ENCODE measurements around the gene HEPN1. TPM values are rescaled to one million over a fixed set of nuclear protein-coding genes. Genes with fewer than 3 reads are reported as not detected.

HEPN1 gene
- not detected in 2 replicates for total RNA-seq

DNA sequence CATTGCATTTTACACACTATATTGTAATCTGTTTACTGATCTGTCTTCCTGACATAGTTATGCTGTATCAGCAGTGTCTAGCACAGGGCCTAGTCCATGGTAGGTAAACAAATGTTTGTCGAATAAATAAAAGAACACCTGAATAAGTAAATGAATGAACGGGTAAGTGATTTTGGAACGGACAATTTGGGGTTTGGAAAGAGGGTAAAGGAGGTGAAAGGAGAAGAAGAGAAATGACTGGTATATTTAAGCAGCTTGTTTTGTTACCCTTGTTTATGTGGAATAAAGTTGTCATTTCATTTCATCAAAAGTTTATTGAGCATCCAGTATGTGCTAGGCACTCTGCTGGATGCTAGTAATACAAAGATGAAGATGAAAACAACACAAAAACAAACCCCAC is at the start of gene HEPN1:
Gene HEPN1 (plus strand): TSS at position 301 of the 400 bp plus-strand sequence.
- intact Hi-C loops (cut with micrococcal nuclease), result no loop called here

DNA sequence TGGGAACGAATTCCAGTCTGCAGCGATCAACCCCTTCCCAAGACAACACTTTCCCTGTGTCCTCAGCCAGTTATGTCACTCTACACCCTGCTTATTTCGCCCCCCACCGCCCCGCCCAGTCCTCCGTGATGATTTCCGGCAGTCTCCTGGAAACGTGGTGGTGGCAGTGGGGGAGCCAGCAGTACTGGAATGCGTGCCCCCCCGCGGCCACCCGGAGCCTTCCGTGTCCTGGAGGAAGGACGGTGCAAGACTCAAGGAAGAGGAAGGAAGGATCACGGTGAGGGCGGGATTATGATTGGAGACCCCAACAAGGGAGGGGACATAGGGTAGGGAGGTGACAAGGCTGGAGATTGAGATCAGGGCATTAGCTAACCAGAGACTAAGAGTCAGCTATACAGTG is 49.7 kb upstream of the HEPN1 start:
- intact Hi-C loops (cut with micrococcal nuclease), result loop anchor here (5.0 kb wide), 1 partner anchor 298 kb away; no protein-coding TSS in a partner anchor

DNA sequence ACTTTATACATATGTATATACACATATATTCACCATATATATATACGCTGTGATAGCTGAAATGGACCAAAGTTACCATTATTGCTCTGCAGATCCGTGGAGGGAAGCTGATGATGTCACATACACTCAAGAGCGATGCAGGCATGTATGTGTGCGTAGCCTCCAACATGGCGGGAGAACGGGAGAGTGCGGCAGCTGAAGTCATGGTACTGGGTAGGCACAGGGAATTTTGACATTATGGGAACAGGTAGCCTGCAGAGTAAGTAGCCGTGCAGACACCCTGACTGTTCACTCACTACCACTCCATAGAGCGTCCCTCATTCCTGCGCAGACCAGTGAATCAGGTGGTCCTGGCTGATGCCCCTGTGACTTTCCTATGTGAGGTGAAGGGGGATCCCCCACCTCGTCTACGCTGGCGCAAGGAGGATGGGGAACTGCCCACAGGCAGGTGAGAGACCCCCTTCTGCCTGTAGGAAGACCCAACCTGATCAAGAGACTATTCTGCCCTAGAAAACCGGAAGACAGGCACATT is 49.1 kb upstream of the HEPN1 start:
- intact Hi-C loops (cut with micrococcal nuclease), result loop anchor here (5.0 to 10.0 kb wide), 2 partner anchors 195 to 297 kb away; partner anchors contain the start of gene SLC37A2

DNA sequence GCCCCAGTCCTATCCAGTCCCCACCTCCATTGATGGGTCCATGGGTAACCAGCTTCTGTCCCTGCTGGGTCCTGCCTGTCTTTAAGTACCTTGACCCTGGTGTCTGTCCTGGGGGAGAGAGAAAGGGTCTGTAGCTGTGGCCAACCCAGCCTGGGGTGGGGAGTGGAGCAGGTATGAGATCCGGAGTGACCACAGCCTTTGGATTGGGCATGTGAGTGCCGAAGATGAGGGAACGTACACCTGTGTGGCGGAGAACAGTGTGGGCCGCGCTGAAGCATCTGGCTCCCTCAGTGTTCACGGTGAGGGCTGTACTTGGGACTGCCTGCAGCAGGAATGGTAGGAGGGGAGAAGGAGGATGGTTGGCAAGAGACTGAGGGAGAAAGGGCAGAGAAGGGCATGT is 48.6 kb upstream of the HEPN1 start:
- intact Hi-C loops (cut with micrococcal nuclease), result loop anchor here (10.0 kb wide), 1 partner anchor 194 kb away; the partner anchor contains the start of gene SLC37A2

DNA sequence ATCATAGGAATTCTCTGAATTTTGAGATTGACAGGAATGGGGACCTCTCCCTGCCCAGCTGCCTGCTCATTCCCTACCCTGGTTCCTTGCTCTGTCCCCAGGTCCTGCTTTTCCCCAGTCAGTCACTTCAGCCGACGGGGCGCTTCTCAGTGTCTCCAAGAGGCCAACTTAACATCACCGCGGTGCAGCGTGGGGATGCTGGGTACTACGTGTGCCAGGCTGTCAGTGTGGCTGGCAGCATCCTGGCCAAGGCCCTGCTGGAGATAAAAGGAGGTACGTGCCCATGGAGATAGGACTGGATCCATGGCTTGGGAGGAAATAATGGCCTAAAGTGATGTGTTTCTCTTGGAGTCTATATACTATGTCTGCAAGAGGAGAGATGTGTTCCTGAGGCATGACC is 46.8 kb upstream of the HEPN1 start:
- intact Hi-C loops (cut with micrococcal nuclease), result loop anchor here (10.0 kb wide), 1 partner anchor 193 kb away; the partner anchor contains the start of gene SLC37A2

DNA sequence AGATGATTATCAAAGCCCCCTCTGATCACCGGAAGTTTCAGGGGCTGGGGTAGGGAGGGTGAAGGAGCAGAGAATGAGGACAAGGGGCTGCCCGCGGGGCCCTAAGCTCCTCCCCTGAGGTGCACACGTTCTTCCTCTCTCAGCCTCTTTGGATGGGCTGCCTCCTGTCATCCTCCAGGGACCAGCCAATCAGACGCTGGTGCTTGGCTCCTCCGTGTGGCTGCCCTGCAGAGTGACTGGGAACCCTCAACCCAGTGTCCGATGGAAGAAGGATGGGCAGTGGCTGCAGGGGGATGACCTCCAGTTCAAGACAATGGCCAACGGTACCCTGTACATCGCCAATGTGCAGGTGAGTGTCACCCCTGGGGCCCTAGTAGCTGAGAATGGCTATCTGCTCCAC is 46.3 kb upstream of the HEPN1 start:
- intact Hi-C loops (cut with micrococcal nuclease), result loop anchor here (10.0 kb wide), 1 partner anchor 192 kb away; the partner anchor contains the start of gene SLC37A2

DNA sequence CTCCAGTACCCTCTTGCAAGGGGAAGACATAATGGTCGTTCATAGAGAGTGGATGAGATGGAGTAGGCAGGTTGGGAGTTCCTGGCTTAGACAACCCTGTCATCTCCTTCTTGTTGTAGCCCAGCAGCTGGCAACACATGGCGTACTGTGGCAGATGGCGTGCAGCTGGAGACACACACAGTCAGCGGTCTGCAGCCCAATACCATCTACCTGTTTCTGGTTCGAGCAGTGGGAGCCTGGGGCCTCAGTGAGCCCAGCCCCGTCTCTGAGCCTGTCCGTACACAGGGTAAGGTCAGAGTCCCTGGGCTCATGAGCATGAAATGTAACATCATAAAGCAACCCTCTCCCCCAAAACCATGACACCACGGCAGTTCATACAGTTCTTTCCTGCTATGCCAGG is 45.1 kb upstream of the HEPN1 start:
- intact Hi-C loops (cut with micrococcal nuclease), result loop anchor here (10.0 kb wide), 1 partner anchor 191 kb away; the partner anchor contains the start of gene SLC37A2

DNA sequence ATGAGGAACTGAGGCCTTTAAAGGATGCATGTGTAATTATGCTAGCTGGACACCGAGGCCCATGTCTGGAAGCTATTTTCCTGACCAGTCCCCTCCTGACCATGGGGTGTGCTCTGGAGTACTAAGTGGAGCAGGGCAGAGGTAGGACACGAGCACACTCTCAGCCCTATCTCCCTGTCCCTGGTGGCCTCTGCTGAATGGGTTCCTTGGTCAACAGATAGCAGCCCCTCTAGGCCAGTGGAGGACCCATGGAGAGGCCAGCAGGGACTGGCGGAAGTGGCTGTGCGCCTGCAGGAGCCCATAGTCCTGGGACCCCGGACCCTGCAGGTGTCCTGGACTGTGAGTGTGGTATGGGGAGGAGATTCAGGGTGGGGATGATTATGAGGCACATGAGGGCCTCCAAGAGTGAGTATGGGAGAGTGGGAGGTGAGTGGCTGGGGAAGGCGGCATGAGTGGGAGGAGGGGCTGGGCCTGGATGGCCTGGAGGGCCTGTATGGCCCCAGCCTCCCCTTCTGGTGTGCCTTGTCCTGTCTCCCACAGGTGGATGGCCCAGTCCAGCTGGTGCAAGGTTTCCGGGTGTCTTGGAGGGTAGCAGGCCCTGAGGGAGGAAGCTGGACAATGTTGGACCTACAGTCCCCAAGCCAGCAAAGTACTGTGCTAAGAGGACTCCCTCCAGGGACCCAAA is 44.3 kb upstream of the HEPN1 start:
- intact Hi-C loops (cut with micrococcal nuclease), result loop anchor here (5.0 to 10.0 kb wide), 2 partner anchors 190 to 1013 kb away; partner anchors contain the start of genes HYLS1 and SLC37A2

DNA sequence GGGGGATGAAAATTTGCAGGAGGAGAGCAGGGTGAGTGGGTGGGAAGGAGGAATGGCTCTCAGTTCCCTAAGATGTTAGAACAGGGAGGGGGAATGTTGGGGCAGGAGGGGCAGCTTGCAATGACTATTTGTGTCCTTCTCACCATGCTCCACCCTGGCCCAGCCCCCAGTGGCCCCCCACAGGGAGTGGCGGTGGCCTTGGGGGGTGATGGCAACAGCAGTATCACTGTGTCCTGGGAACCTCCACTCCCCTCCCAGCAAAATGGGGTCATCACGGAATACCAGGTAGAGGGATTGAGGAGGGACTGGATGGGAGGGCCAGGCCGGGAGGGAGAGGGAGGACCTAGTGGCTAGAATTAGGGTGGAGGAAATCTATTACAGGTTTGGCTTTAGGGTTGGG is 43.6 kb upstream of the HEPN1 start:
- intact Hi-C loops (cut with micrococcal nuclease), result loop anchor here (5.0 to 10.0 kb wide), 2 partner anchors 189 to 1012 kb away; partner anchors contain the start of genes HYLS1 and SLC37A2

DNA sequence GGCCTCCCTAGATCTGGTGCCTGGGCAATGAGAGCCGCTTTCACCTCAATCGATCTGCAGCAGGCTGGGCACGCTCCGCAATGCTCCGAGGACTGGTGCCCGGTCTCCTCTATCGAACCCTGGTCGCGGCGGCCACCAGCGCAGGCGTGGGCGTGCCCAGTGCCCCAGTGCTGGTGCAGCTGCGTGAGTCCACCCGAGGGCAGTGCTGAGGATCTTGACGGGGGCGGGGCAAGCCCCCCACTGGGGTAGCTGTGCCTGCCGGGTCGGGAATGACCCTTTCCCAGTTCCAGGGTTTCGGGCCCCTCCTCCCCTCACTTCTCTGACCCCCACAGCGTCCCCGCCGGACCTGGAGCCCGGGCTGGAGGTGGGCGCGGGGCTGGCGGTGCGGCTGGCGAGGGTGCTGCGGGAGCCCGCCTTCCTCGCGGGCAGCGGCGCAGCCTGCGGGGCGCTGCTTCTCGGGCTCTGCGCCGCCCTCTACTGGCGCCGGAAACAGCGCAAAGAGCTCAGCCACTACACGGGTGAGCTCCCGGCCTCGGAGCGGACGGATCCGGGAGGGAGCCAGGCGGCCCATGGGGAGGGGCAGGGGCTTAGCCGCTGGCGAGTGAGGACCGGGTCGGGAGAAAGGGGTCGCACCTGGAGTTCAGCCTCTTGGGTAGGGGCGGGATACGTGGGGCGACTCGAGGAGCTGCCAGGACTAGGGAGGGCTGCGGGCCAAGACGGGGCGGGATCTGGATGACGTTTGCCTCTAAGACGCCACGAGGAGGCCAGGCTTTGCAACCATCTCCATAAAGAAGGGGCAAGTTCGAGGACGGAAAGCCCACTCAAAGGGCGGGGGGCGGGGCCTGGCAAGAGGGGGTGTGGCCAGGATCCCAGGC is 42.9 kb upstream of the HEPN1 start:
- intact Hi-C loops (cut with micrococcal nuclease), result loop anchor here (1.0 to 10.0 kb wide), 9 partner anchors 10 to 1011 kb away; partner anchors contain the start of genes CCDC15, ESAM, HYLS1 and MSANTD2

DNA sequence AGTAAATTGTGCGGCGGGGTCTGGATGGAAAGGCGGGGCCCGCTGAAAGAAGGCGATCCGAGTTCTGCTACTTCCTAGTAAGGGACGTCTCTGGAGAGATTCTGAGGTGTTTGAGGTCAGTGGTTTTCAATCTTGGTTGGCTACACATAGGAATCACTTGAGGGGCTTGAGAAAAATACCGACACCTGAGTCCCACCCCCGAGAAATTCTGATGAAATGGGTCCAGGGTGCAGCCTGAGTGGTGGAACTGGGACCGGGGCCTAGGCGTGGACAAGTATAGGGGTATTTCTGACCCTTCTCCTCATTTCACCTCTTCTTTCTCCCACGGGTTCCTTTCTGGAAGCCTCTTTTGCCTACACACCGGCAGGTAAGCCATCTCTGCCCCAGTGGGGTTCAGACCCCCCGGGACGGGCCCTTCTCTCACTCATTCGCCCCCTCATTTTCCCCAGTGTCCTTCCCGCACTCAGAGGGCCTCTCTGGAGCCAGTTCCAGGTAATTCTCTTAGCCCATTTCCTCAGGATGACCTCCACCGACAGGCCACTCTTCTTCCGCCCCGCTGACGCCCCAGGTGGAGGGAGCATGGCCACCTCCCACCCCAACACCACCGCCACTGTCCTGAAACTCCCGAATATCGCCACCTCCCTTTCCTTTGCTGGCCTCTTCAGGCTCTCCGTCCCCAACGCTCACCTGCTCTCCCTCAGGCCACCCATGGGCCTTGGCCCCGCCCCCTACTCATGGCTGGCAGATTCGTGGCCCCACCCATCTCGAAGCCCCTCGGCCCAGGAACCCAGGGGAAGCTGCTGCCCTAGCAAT is 42.0 kb upstream of the HEPN1 start:
- intact Hi-C loops (cut with micrococcal nuclease), result loop anchor here (1.0 to 10.0 kb wide), 9 partner anchors 11 to 1010 kb away; partner anchors contain the start of genes CCDC15, ESAM, HYLS1 and MSANTD2

DNA sequence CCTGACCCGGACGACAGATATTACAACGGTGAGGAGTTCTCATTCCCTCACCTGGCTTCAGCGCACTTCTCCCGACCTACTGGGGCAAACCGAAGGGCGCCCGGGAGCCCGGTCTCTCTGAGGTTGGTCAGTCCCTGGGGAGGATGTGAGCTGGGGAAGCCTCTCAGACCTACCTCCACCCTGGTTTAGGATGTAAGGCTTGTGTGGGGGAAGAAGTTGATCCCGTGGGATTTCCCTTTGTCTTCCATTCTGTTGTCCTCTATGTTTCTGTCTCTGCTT is 41.5 kb upstream of the HEPN1 start:
- intact Hi-C loops (cut with micrococcal nuclease), result loop anchor here (2.0 to 10.0 kb wide), 4 partner anchors 77 to 1010 kb away; partner anchors contain the start of genes ESAM, HYLS1, MSANTD2 and SLC37A2

DNA sequence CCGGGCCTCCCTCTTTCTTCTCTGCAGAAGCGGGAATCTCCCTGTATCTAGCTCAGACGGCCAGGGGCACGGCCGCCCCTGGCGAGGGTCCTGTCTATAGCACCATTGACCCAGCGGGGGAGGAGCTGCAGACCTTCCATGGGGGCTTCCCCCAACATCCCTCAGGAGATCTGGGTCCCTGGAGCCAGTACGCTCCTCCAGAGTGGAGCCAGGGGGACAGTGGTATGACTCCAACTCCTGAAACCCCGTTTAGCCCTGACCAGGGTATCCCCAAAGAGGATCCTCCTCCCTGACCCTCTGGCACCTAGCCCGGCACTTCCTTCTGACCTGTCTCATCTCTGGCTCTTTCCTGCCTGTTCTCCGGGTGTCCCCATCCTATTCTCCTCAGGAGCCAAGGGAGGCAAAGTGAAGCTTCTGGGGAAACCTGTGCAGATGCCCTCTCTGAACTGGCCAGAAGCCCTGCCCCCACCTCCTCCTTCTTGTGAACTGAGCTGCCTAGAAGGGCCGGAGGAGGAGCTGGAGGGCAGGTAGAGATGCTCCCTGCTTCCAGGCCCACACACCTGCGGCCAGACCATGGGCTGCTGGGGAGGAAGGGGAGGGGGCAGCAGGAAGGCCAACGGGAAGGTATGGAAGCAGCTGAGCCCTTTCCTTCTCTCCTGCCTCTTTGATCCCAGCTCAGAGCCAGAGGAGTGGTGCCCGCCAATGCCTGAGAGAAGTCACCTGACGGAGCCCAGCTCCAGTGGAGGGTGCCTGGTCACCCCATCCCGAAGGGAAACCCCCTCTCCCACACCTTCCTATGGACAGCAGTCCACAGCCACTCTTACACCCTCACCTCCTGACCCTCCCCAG is 40.9 kb upstream of the HEPN1 start:
- intact Hi-C loops (cut with micrococcal nuclease), result loop anchor here (2.0 to 10.0 kb wide), 4 partner anchors 77 to 1009 kb away; partner anchors contain the start of genes ESAM, HYLS1, MSANTD2 and SLC37A2

DNA sequence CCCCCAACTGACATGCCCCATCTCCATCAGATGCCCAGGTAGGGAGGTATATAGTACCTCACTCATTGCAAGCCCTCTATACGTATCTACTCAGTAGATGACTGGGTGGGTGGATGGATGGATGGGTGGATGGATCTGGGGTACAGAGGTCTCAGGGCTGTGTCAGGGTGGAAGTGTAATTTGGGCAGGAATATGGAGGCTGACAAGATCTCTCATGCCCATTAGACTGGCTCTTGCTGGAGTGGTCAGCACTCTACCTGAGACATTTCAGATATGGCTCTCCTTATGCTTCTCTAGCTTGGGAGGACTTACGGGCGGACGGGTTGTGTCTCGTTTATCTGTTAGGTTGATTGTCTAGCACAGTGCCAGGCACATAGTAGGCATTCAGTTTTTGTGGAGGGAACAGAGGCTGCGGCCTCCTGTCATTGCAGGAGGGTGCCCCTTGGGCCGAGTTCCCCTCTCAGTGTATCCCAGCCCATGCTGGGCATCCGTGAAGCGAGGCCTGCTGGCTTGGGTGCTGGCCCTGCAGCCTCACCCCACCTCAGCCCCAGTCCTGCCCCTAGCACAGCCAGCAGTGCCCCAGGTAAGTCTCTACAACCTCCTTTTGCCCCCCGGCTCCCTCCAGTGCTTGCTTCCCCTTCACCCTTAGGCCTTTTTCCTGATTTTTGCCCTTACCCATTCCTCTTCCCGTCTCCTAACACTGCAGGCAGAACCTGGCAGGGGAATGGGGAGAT is 40.1 kb upstream of the HEPN1 start:
- intact Hi-C loops (cut with micrococcal nuclease), result loop anchor here (5.0 to 10.0 kb wide), 2 partner anchors 186 to 1008 kb away; partner anchors contain the start of genes HYLS1 and SLC37A2

DNA sequence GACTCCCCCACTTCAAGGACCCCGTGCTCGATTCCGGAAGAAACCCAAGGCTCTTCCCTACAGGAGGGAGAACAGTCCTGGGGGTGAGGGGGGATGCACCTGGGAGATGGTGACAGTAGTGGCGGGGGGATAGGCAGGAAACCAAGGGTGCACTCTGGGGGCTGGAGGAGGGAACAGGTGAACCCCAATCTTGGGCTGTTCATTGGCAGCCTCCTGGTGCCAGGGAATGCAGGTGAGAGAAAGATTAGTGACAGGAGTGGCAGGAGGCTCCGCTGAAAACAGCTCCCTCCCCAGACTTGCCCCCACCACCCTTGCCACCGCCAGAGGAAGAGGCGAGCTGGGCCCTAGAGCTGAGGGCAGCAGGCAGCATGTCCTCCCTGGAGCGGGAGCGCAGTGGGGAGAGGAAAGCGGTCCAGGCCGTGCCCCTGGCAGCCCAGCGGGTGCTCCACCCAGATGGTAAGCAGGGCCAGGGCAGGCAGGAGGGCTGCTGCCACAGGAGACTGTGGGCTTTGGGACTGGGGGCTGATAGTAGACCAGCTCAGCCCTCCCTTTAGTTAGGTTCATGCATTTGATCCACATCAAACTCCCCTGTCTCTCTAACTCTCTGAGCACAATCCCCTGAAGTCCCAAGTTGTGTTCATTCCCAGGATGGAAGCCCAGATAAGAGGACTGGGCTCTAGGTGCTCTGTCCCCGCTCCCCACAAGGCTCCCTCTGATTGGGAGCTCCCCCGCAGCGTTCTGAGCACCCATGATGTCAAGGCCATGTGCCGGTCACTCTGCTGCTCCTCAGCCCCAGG is 39.4 kb upstream of the HEPN1 start:
- intact Hi-C loops (cut with micrococcal nuclease), result loop anchor here (5.0 to 10.0 kb wide), 2 partner anchors 185 to 1008 kb away; partner anchors contain the start of genes HYLS1 and SLC37A2

DNA sequence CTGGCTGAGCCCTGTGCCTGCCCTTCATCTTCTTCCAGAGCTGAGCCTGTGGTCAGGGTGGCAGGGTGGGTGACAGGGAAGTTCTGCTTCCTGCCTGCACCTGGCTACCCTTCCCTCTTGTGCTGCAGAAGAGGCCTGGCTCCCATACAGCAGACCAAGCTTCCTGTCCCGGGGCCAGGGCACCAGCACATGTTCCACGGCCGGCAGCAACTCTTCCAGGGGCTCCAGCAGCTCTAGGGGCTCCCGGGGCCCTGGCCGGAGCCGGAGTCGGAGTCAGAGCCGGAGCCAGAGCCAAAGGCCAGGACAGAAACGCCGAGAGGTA is 38.8 kb upstream of the HEPN1 start:
- intact Hi-C loops (cut with micrococcal nuclease), result no loop called here

DNA sequence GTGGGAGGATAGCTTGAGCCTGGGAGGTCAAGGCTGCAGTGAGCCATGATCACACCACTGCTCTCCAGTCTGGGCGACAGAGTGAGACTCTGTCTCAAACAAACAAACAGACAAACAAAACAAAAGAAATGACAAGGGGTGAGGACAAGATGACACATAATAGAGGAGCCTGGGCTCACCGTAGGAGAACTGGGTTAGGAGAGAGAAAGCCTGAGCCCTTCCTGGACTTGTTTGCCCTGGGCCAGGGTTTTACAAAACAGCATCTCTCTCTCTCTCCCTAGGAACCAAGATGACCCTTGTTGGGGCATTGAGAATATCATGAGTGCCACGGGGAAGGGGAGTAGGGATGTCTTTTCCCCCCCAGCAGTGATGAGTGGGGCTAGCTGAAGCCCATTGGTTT is 38.1 kb upstream of the HEPN1 start:
- intact Hi-C loops (cut with micrococcal nuclease), result no loop called here

Measured in T-helper 2 cell treated with Interferon-gamma antibody and Interleukin-4, amounts not matched to agents 100 ng/mL and 5 ng/mL, for 36 hours (primary cell).